Mucosa of descending colon (tissue), 3 donors: Measurements from ENCODE around the gene RNF187. TPM values are rescaled to one million over a fixed set of nuclear protein-coding genes. Genes with fewer than 3 reads are reported as not detected.

Experiments
- ATAC-seq: fragments of 200-7000 bp; cut with Tn5 transposase; one replicate; pipeline ENCODE4 v1.9.1; 2020; ENCODE audit warnings: mild to moderate bottlenecking, moderate library complexity
- DNase-seq, 3 donors: peaks; one replicate each; pipeline ENCODE4 v3.0.0-alpha.2; 2020
- H3K36me3 ChIP-seq: fragments of 200-600 bp; one replicate; pipeline ENCODE4 v1.8.0; 2021; ENCODE audit warnings: low read depth, mild to moderate bottlenecking
- H3K4me1 ChIP-seq: fragments of 200-600 bp; one replicate; pipeline ENCODE4 v1.8.0; 2021; ENCODE audit warnings: low read depth, mild to moderate bottlenecking
- H3K4me3 ChIP-seq: fragments of 200-600 bp; one replicate; pipeline ENCODE4 v1.8.0; 2021; ENCODE audit warnings: mild to moderate bottlenecking
- H3K9me3 ChIP-seq: fragments of 200-600 bp; one replicate; pipeline ENCODE4 v1.8.0; 2021; ENCODE audit warnings: mild to moderate bottlenecking
- CTCF ChIP-seq: fragments of 200-600 bp; IDR thresholded peaks from one replicate; pipeline ENCODE4 v1.8.0; 2022; ENCODE audit warnings: antibody characterized with exemption, mild to moderate bottlenecking
- intact Hi-C, 2 donors: fragments of 100-400 bp; cut with DNase I in 1 of 2; cut with micrococcal nuclease in 1 of 2; formaldehyde crosslinking; loops; one replicate each; pipeline versions ENCODE4 v1.11.0 to v1.11.1; 2022; cut with DNase I, micrococcal nuclease
- total RNA-seq, 3 donors: library from RNA; stranded (reverse); fragmentation: NEBNext Ultra II Directional in 2 of 3; extraction: Animal tissue kit (Norgen Biotek cat#: 25700) in 2 of 3; gene quantifications; one replicate each; pipeline versions ENCODE4 v1.2.1 to v1.2.4, GENCODE V29; 2021 to 2023
- donor health status: DM: no; HTN: no; CAD: no; lungs with moderate emphysema.
- donor health status: DM: no; HTN: no; CAD: no.
- donor health status: DM: no; HTN: yes; CAD: no.

RNF187 gene
- total RNA-seq, 3 donors from 2014 or later: 67.7 to 84.0 (median 68.4) TPM

DNA sequence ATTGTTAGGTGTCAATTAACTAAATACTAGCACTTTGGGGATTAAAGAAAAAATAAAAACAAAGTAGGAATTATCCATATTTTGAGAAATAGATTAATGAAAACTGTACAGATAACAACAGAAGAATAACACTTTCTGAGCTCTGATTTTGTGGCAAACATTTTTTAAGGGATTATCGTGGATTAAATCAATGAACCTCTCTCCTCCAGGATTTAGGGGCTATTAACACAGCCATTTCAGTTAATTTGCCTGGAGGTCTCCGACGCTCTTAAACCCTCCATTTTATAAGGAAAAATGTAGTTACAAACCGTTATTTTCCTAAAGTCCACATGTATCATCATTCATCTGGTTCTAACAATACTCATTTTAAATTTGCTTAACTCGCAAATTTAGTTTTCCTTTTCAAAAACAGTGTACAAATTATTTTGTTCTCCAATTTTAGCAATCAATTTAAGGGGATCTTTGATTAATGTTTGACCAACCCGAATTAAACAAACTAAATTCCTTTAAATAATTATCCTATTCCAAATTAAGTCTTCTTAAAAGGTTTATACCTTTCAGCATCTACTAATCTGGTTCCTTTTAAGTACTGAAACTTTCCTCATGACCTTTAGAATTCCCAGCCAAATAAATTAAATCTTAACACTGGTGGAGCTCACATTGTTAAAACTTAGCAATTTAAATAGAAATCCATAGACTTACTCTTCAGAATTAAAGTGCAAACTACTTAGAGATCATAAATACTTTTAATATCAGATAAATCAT lies 30.7 kb upstream of the RNF187 start:
- Histone ChIP-seq H3K4me3 (peak overlapping the region; percentile 18), H3K4me1 (peaks cover 18% of the 10 kb centered on the region), H3K36me3 (no peaks in the 10 kb centered on the region), H3K9me3 (no peaks in the 10 kb centered on the region)
- DNase-seq (no peak), ATAC-seq (no peak)
- intact Hi-C loops: no loop called here
- no peak for TF ChIP-seq CTCF

DNA sequence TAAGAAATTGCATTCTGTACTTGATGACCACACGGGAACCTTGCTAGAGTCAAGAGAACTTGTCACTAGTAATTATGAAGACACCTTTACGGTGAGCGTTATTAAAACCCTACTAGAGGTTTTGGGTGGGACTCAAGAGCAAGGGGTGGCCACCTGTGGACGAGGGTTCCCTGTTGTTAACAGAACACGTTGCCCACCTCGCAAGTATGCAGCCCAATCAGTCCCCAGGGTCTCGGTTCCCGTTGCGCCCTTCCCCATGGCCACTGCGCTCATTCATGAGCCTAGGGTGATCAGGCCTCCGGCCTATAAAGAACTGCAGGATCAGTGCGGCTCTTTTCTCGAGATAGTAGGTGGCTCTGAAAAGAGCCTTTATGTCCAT lies 30.2 kb upstream of the RNF187 start:
- Histone ChIP-seq H3K4me3 (peak overlapping the region; percentile 18), H3K9me3 (no peaks in the 10 kb centered on the region), H3K36me3 (no peaks in the 10 kb centered on the region), H3K4me1 (peaks cover 18% of the 10 kb centered on the region)
- intact Hi-C loops: no loop called here
- no peak for TF ChIP-seq CTCF
- ATAC-seq: peak; percentile 15
- DNase-seq: no peak

GRCh38 chr1:228457396-228458176 lies 29.6 kb upstream of the RNF187 start:
- H3K9me3 ChIP-seq: no peaks in the 10 kb centered on the region
- peaks cover 18% of the 10 kb centered on the region for H3K4me1 ChIP-seq
- intact Hi-C loops: no loop called here

DNA sequence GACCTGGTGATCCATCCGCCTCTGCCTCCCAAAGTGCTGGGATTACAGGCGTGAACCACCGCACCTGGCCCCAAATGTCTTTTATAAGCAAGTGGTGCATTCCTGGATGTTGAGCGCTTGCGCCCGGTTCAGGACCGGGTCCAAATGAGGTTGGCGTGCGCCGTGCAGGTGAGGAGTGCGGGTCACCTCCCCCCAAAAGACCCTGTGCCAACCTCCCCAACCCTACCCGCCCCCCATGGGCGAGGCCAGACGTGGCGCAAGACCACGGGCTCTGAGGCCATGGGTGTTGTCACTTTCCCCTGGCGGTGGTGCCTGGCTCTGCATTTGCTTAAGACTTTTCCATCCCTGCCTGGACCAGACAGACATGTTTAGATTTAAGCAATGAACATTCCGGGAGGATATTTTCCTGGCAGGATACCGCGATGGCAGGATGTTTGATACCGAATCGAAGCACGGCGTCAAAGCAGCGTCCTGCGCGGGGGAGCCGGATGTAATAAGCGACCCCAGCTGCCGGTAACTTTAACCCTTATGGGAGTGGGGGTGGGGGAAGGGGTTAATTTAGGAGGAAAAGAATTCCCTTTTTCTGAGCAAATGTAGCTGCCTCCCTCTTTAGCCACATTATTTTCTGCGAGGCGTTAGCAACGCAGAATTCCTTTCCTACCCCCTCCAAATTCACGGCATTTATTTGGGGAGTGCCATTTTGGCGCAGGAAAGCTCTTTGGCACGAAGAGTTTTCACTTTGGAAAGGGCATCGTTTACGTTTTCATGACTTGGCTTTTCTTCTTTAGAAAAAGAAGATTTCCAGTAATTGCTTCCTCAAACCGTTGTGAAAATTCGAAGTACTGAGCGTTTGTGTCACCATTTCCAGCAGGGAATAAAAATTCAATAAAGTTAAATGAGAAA lies 27.8 kb upstream of the RNF187 start:
- intact Hi-C loops: no loop called here
- ATAC-seq (peak; percentile 31), DNase-seq (peak; percentile 70 to 78 (median 70))

More at GRCh38 chr1:228457396-228458176, 29.6 kb upstream of the RNF187 start:
- ATAC-seq: peak; percentile 95
- H3K36me3 ChIP-seq: no peaks in the 10 kb centered on the region
- TF ChIP-seq CTCF: no peak
- peak overlapping the region; percentile 18 for H3K4me3 ChIP-seq
- peak; percentile 86 to 91 (median 90) for DNase-seq

More for the DNA sequence above, 27.8 kb upstream of the RNF187 start:
- TF ChIP-seq CTCF: peak; percentile 59
- H3K36me3 ChIP-seq: no peaks in the 10 kb centered on the region
- peaks cover 23% of the 10 kb centered on the region for H3K4me1 ChIP-seq
- no peak overlapping the region for H3K4me3 ChIP-seq
- no peaks in the 10 kb centered on the region for H3K9me3 ChIP-seq
